SW480 (cell line): ENCODE measurements around the gene INAFM2.
A peak's percentile ranks its signal among the peaks of the same experiment; 100 is the strongest.

Source experiments
- DNase-seq: peaks from one replicate; pipeline ENCODE4 v3.0.0-alpha.2; 2016; ENCODE audit warnings: low spot score

Gene INAFM2

DNA sequence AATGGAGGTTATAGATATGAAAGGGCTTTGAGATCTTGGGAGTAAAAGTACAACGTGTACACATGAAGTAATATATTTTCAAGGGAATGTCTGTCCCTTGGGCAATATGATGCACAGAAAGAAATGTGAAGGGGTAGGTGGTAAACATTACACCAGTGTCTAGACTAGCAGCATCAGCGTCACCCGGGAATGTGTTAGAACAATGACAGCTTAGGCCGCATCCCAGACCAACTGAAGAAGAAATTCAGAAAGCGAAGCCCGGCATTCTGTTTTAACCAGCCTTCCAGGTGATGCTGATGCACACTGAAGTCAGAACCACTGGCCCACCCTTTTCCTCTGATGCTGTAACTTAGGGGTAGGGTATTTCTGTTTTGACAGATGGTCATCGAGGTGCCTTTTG lies 6.3 kb downstream of the INAFM2 start:
- no peak for DNase-seq

DNA sequence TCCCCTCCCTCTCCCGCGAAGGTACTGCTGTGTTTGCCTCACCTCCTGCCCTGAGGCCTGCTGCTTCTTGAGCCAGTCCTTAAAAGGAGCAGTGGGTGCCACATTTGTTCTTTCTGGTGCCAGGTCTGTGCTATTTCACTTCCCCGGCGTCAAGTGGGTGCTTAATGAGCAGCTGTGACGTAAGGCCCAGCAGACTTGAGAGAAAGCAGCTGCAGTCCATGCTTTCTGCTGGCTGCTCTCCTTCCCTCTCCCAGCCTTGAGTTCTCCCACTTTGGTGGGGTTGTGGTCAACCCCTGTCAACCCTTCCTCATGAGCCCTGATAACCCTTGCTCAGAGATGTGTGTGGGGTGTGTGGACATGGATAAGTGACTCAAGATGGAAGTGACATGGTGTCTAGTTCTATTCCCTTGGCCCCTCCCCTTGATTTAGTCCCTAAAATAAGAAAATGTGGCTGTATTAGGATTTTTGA lies 6.9 kb downstream of the INAFM2 start:
- DNase-seq: no peak

DNA sequence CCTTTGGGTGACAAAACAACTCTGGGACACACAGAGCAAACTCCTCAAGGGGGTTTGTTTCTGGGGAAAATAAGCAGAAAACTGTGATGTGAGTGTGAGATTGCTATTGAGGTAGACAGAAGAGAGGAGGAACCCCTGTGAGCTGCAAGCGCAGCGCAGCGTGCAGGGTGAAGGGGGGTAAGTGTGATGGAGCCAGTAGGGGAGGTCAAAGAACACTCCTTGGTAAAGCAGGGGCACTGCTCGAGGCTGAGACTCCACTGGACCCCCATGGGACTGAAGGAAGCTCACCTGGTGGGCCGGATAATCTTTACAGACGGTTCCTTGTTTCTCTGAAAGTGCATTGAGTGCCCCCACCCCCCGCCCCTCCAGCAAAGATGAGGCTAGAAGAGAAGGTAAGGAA lies 7.5 kb downstream of the INAFM2 start:
- no peak for DNase-seq

DNA sequence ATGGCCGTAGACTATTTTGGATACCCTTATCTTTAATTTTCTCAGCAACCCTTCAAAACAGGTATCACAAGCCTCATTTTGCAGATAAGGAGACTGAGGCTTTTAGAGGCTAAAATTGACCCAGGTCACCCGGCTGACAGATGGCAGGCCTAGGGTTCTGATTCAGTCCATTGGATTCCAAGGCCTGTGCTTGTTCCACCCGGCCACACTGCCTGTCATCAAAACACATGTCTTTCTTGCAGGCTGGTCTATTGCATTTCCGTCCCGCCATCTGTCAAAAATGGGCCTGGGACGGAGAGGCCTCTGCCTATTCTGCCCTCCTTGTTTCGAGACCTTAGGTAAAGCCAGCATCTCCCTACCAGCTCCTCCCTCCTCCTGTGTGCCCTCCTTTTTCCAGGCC lies 8.1 kb downstream of the INAFM2 start:
- DNase-seq: no peak

DNA sequence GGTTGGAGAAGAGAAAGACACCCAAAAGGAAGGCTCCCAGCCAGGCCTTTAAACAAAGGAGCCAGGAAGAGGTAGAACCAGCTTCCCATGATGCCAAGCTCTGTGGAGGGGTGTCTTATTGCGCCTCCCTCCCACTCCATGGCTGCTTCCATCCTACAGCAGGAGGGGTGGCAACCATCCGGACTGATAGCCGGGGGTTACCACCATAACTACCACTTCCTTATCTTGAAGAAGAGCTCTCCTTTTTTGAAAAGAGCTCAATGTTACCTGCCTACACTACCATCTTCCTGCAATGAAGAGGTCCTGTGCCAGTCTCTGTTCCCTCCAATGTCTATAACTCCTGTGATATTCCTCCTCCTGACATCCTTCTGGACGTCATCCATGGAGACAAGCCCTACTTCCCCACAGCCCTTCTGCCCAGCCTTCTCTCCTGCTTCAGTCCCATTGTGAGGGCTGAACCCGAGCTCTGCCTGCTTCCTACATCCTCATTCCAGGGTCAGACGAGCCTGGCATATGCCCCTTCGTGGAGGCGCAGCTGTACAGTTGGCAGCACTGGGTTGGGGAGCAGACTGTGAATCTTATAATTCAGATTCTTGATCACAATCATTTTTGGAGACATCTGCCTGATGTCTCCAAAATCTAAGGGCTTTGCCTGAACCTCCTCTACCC lies 8.8 kb downstream of the INAFM2 start:
- DNase-seq: no peak

DNA sequence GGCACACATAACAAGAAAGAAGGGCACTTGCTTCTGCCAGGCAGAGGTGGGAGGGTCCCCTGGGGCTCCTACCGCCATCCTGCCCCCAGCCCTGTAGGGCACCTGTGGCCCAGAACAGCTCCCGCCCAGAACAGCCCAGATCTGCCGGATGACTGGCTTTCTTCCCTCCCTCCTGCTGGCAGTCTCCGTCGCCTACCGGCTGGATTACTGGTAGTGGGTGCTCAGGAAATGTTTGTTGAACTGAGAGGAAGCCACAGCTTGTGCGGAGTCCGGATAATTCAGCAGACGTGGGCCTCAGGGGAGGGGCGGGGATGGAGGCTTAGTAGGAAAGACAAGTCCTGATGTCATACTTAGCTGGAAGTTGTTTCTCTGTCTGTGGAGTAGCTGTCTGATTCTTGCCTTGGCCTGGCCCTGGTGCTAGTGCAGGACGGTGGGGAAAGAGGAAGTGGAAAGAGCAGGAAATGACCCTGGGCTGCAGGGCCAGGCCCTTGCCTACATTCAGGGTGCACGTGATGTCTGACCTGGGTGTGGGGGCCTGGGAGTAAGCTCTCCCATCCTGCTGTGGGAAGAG lies 10.5 kb downstream of the INAFM2 start:
- no peak for DNase-seq

DNA sequence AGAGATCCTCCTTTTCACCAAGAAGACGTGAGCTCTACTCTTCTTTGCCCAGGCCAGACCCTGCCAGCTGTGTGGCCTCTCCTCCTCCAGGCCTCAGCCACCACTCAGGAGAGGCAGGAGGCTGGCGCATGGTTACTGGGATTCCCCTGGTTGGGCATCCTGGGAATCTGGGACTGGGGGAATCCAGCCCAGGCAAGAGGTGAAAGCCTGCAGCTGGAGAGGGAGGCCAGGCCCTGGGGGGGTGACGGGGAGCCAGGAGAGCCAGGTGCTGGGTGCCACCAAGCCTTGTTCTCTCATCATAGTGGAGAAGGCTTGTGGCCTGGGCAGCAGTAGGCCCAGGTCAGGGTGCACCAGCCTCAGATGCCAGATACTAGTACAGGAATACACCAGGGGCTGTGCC lies 11.0 kb downstream of the INAFM2 start:
- DNase-seq: no peak

DNA sequence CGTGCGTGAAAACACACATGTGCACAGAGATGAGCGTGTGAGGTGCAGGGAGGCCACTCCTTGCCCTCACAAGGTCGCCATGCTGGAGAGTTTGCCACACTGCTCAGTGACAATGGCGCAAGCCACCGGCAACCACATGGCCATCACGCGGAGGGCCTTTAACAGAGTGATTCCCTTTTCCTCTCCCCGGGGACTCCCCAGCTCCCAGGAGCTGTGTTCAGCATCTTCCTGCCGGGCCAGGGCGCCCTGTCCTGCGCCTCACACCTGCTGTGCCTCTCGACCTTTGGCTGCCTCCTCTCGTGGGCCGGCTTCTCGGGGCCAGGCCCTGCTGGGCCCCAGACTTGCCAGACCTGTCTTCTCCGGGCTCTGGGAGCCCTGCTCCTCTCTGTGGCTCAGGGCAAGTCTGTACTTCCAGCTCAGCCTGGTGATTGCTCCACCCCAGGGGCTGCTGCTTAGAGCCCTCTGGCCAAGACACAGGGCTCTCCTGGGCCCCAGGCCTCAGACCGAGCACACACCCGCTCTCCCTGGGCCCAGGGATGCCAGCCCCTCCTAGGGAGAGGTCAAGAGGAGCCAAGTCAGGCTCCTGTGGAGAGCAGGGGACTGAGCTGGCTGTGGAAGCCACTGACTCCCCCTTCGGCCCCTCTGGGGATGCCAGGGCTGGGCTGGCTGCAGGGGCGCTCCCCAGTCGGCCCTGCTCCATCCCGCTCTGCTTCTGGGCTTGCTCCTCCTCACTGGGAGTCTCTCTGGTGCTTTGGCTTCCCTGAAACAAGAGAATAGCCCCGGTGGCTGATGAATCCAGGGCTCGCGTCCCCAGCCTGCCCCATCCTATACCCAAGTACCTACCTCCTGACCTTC lies 11.7 kb downstream of the INAFM2 start:
- no peak for DNase-seq

- DNase-seq: no peak
Observed at GRCh38 chr15:40335938-40336743, 12.6 kb downstream of the INAFM2 start.

DNA sequence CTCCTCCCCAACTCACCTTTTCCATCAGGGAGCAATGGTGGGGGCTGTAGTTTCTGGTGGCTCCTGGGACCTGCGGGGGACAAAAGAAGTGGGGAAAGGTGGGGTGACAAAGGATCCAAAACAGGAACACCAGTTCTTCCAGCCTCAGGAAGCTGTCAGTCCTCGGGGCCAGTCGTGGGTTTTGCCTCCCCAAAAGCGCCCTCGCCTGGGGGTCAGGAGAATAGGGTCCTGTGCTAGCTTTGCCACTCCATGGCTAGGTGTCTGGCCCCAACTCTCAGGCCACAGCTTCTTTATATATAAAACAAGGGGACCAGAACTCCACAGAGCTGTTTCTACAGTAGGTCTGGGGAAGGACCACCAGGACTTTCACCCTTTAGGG lies 13.2 kb downstream of the INAFM2 start:
- no peak for DNase-seq

GRCh38 chr15:40337597-40337996 lies 14.1 kb downstream of the INAFM2 start:
- no peak for DNase-seq

- peak; percentile 39 for DNase-seq
Observed at GRCh38 chr15:40338041-40338657, 14.7 kb downstream of the INAFM2 start.

- peak; percentile 91 for DNase-seq
Observed at GRCh38 chr15:40338921-40339620, 15.6 kb downstream of the INAFM2 start.

GRCh38 chr15:40339621-40339945 lies 16.1 kb downstream of the INAFM2 start:
- DNase-seq: no peak

DNA sequence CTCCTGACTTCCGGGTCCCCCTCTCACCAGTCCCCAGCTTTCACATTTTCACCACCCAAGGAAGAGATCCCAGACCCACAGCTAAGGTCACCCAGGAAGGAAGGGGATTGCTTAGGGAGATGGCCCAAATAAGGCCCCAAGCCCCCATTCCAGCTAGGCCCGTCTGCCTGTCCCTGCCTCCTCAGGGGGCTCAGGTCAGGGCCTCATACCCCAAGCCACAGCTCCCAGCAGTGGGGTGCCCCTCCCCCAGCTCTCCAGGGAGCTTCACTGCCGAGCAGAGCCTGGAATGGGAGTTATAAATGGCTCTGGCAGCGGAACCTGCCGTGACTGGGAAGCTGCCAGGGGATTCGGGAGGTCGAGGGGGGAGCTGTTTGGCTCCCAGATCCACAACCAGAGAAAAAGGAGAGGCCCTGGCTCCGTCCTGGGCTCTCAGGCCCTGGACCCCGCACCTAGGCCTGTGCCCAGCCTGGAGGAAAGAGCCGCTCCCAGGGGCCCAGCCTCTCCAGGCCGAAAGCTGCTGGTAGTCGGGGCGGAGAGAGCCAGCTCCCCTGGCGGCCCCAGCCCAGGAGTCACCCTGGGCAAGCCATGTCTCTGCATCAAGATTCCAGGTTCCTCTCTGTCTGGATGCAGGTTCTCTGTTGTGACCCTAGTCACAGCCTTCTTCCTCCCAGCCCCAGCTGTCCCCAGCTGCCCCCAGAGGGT lies 16.7 kb downstream of the INAFM2 start:
- DNase-seq: peak; percentile 33

DNA sequence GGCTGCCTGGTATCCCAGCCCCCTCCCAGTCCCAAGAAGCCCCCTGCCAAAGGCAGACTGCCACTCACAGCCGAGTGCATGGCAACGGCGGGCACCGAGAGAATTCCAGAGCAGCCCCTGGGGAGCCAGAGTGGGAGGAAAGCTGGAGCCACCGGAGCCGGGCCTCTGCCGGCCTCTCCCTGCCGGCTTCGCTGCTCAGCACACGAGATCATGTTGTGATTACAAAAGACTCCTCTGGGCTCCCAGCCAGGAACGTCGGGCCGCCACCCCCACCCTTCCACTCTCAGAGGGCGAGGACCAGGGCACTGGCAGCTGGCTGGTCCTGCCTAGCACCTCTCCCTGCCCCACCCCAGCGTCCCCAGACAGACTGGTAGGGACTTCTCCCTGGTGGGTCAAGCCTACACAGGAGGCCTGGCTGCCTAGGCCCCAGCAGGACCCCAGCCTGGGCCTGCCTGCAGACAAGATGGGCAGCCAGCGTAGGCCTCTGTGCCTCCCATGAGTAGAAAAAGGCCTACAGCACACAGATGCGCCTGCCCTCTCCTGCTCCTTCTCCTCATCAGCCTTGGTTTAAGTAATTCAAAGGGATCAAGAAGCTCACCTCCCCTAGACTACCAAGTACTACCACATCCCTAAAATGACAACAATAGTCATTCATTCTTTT lies 17.4 kb downstream of the INAFM2 start, which contains the start of gene CCDC9B:
Gene CCDC9B, minus strand, starts transcription at position 200 of the 661 bp plus-strand sequence. Its CDS starts 120 bp downstream, at position 80.
- peak; percentile 79 for DNase-seq

DNA sequence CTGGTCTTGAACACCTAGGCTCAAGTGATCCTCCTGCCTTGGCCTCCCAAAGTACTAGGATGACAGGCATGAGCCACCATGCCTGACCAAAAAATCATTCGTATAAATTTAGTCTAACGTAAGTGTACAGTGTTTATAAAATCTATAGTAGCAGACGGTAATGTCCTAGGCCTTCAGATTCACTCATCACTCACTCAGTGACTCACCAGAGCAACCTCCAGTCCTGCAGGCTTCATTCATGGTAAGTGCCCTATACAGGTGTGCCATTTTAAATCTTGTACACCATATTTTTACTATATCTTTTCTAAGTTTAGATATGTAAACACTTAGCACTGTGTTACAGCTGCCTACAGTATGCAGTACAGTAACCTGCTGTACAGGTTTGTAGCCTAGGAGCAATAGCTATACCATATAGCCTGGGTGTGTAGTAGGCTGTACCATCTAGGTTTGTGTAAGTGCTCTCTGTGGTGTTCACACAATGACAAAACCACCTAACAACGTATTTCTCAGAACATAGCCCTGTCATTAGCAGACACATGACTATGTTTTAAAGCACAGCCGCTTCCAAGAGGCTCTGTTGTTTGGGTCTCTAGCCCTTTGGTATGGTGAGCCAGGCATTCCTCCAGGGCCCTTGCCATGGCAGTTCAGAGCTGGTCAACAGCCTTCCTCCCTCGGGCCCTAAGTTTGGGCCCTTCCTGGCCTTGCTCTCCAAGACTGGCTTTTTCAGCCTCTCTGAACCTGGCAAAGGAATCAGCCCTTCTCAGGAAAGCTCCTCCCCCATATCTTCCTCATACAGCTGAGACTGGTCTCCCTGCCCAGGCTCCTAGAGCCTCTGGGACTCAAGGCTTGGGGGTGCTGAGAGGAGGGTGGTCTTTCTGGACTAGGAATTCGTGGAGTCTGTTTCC lies 19.2 kb downstream of the INAFM2 start:
- DNase-seq: no peak

GRCh38 chr15:40343512-40343911 lies 20.0 kb downstream of the INAFM2 start:
- DNase-seq: no peak

GRCh38 chr15:40344217-40344616 lies 20.7 kb downstream of the INAFM2 start:
- no peak for DNase-seq
